Type B pancreatic cell (in vitro differentiated cells): ENCODE results near the gene BCL10. TPM values are rescaled to one million over a fixed set of nuclear protein-coding genes. Genes with fewer than 3 reads are reported as not detected.
A peak's percentile ranks its signal among the peaks of the same experiment; 100 is the strongest.

Experiments
- DNase-seq: peaks from one replicate; pipeline ENCODE4 v3.0.0; 2021; ENCODE audit warnings: mixed read lengths; ENCODE audit not compliant: unreplicated experiment; ENCODE audit errors: extremely low spot score
- H3K27ac Mint-ChIP-seq: 2 replicates; pipeline ENCODE4 v1.8.0; 2021; ENCODE audit warnings: mild to moderate bottlenecking, mixed read lengths
- H3K27me3 Mint-ChIP-seq: 2 replicates; pipeline ENCODE4 v1.8.0; 2021; ENCODE audit warnings: mixed read lengths
- H3K36me3 Mint-ChIP-seq: 2 replicates; pipeline ENCODE4 v1.8.0; 2021; ENCODE audit warnings: mixed read lengths
- H3K4me1 Mint-ChIP-seq: one replicate; pipeline ENCODE4 v1.8.0; 2021; ENCODE audit warnings: mixed read lengths; ENCODE audit not compliant: unreplicated experiment
- H3K4me3 Mint-ChIP-seq: 2 replicates; pipeline ENCODE4 v1.8.0; 2021; ENCODE audit warnings: mild to moderate bottlenecking, mixed read lengths
- H3K9me3 Mint-ChIP-seq: 2 replicates; pipeline ENCODE4 v1.8.0; 2021; ENCODE audit warnings: mixed read lengths
- total RNA-seq: library from RNA; stranded (reverse); gene quantifications from 2 replicates; pipeline ENCODE4 v1.2.1, GENCODE V29; 2021; ENCODE audit warnings: low replicate concordance
- TF ChIP-seq, protein P1 (sequence below): fragments of 200-600 bp; sonication (generic); conservative IDR thresholded peaks from 2 replicates; pipeline ENCODE4 v1.5.0; 2021; ENCODE audit warnings: antibody characterized with exemption, mild to moderate bottlenecking

BCL10 gene
- total RNA-seq, 1 donor from 2014 or later = 25.0 TPM

DNA sequence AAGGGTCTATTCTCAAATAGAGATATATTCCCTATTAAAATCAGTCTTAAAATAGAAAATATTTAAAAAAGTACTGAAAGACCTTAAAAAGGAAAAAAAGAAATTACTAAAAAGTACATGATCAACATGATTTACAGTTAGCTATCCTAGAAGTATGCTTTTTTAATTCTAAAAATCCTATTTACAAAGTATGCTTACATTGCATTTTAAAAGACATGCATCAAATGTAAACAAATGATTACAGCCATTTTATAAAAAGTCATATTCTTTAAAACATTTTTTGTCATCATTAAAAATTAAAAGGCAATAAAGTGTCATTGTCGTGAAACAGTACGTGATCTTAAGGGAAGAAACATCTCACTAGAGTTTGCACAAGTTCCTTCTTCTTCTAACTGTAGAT lies 9.1 kb downstream of the BCL10 start:
- no peak overlapping the region for H3K4me3 Mint-ChIP-seq
- no peaks in the 10 kb centered on the region for H3K4me1 Mint-ChIP-seq
- no peaks in the 10 kb centered on the region for H3K9me3 Mint-ChIP-seq
- peaks cover 33% of the 10 kb centered on the region for H3K36me3 Mint-ChIP-seq
- H3K27me3 Mint-ChIP-seq = no peaks in the 10 kb centered on the region
- TF ChIP-seq, protein P1, sequence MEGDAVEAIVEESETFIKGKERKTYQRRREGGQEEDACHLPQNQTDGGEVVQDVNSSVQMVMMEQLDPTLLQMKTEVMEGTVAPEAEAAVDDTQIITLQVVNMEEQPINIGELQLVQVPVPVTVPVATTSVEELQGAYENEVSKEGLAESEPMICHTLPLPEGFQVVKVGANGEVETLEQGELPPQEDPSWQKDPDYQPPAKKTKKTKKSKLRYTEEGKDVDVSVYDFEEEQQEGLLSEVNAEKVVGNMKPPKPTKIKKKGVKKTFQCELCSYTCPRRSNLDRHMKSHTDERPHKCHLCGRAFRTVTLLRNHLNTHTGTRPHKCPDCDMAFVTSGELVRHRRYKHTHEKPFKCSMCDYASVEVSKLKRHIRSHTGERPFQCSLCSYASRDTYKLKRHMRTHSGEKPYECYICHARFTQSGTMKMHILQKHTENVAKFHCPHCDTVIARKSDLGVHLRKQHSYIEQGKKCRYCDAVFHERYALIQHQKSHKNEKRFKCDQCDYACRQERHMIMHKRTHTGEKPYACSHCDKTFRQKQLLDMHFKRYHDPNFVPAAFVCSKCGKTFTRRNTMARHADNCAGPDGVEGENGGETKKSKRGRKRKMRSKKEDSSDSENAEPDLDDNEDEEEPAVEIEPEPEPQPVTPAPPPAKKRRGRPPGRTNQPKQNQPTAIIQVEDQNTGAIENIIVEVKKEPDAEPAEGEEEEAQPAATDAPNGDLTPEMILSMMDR = no peak
- H3K27ac Mint-ChIP-seq = no peak overlapping the region
- no peak for DNase-seq

- DNase-seq = no peak
- Mint-ChIP-seq H3K27ac (no peak overlapping the region), H3K9me3 (no peaks in the 10 kb centered on the region), H3K27me3 (no peaks in the 10 kb centered on the region), H3K36me3 (peaks cover 25% of the 10 kb centered on the region), H3K4me1 (no peaks in the 10 kb centered on the region), H3K4me3 (no peak overlapping the region)
- TF ChIP-seq, protein P1 = no peak
Measured at GRCh38 chr1:85264150-85264549, 12.3 kb downstream of the BCL10 start.

GRCh38 chr1:85262985-85263384 lies 13.4 kb downstream of the BCL10 start:
- no peak overlapping the region for H3K4me3 Mint-ChIP-seq
- H3K36me3 Mint-ChIP-seq = peaks cover 27% of the 10 kb centered on the region
- no peak overlapping the region for H3K27ac Mint-ChIP-seq
- H3K9me3 Mint-ChIP-seq = no peaks in the 10 kb centered on the region
- TF ChIP-seq, protein P1 = no peak
- no peaks in the 10 kb centered on the region for H3K27me3 Mint-ChIP-seq
- DNase-seq = no peak
- peaks cover 7% of the 10 kb centered on the region for H3K4me1 Mint-ChIP-seq

DNA sequence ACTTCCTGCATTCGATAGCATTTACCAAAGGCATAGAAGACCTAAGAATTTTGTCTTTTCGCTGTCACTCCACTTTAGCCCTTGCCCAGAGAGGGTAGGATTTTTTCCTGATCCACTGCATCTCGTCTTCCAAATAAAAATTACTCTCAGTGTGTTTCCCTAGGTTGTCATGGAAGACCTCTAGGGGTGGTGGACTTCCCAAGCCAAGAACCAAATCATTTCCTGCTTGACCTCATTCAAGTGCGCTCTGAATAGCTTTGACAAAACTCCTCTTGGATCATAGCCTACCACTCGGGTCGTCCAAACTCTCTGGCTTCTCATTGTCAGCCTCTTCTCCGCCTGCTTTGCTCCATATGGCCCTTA lies 16.5 kb downstream of the BCL10 start:
- TF ChIP-seq, protein P1 = no peak
- H3K36me3 Mint-ChIP-seq = peaks cover 40% of the 10 kb centered on the region

DNA sequence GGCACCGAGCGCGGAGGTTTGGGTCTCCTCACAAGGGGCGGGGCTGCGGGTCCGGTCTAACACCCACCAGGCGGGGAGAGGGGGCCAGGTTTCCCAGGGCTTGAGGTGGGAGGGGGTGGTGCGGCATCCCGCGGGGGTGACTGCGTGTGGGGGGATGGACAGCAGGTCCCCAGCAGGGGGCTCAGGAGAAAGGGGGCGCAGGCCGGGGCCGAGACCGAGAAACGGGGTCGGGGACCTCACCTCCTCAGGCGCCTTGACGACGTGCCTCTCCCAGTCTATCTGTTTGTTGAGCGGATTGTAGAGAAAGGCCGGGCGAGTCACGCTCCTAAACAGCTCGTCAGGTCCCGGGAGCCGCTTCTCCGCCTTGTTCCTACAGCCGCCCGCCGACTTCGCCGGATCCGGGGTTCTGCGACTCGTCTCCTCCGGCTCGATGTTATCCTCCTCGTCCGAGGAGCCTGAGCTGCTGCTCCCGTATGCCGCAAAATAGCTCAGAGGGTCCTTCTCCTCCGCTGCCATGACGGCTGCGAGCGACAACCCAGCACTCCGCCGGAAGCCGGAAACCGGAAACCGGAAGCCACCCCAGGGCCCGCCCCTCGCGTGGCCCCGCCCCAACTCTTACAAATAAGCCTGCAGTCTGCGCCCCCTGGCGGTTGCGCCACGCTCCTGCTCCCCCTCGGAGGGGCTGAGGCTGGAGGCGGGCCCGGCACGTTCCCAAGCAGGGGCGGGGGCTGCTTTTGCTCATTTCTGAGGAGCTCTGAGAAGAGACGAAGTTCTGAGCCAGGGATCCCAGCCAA lies 17.1 kb downstream of the BCL10 start, which contains the start of gene C1orf52:
TSS of gene C1orf52 (minus strand) at position 545 of the 794 bp plus-strand sequence. CDS start at position 516, 29 bp downstream.
- no peaks in the 10 kb centered on the region for H3K9me3 Mint-ChIP-seq
- TF ChIP-seq, protein P1 = peak; percentile 99

More for the DNA sequence above, 16.5 kb downstream of the BCL10 start:
- Mint-ChIP-seq H3K27ac (peak overlapping the region; percentile 90), H3K9me3 (no peaks in the 10 kb centered on the region), H3K4me1 (peaks cover 23% of the 10 kb centered on the region), H3K4me3 (peak overlapping the region; percentile 97), H3K27me3 (no peaks in the 10 kb centered on the region)
- no peak for DNase-seq

More for the DNA sequence above, 17.1 kb downstream of the BCL10 start, which contains the start of gene C1orf52:
- H3K36me3 Mint-ChIP-seq = peaks cover 38% of the 10 kb centered on the region
- DNase-seq = peak; percentile 99
- peaks cover 23% of the 10 kb centered on the region for H3K4me1 Mint-ChIP-seq
- H3K27me3 Mint-ChIP-seq = no peaks in the 10 kb centered on the region
- peak within 1 kb of the TSS; percentile 90 for H3K27ac Mint-ChIP-seq
- H3K4me3 Mint-ChIP-seq = peak within 1 kb of the TSS; percentile 97
